ENCODE data around the gene SNRPN.

- no peak for TF ChIP-seq CTCF (IDR thresholded peaks at IDR 0.05; ENCODE audit: low read depth, low read length, poor library complexity, severe bottlenecking)
- no peak for TF ChIP-seq EZH2phosphoT487 (IDR thresholded peaks at IDR 0.05; ENCODE audit: borderline replicate concordance, low read length)
Observed at GRCh38 chr15:24917431-24917830, 37.4 kb upstream of the SNRPN start.

Measured in DOHH2 (cell line).